ENCODE measurements around the gene SPCS1.
"Not testable (repeated sequence)": the region's sequence is repeated elsewhere in the genome, so short reads cannot be mapped to it uniquely, and the experiment has no call there.

DNA sequence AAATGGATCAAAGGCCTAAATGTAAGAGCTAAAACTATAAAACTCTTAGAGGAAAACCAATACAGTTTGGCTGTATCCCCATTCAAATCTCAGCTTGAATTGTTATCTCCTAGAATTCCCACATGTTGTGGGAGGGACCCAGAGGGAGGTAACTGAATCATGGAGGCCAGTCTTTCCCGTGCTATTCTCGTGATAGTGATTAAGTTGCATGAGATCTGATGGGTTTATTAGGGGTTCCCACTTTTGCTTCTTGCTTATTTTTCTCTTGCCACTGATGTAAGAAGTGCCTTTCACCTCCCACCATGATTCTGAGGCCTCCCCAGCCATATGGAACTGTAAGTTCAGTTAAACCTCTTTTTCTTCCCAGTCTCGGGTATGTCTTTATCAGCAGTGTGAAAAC is 29.7 kb upstream of the SPCS1 start:
- not testable (repeated sequence) for TF ChIP-seq POLR2A (IDR thresholded peaks at IDR 0.05; ENCODE audit: low read length); BHLHE40 (IDR thresholded peaks at IDR 0.05; ENCODE audit: low read depth, low read length); MAFK (IDR thresholded peaks at IDR 0.05; ENCODE audit: partially characterized antibody); CTCF (IDR thresholded peaks at IDR 0.05); JUN (IDR thresholded peaks at IDR 0.05); CHD4 (IDR thresholded peaks at IDR 0.05; ENCODE audit: borderline replicate concordance); EP300 (IDR thresholded peaks at IDR 0.05); REST (IDR thresholded peaks at IDR 0.05); CHD2 (IDR thresholded peaks at IDR 0.05; ENCODE audit: low read length, partially characterized antibody); FOSB (CRISPR knock-in tag; IDR thresholded peaks at IDR 0.05)
- TF ChIP-seq, protein P1, sequence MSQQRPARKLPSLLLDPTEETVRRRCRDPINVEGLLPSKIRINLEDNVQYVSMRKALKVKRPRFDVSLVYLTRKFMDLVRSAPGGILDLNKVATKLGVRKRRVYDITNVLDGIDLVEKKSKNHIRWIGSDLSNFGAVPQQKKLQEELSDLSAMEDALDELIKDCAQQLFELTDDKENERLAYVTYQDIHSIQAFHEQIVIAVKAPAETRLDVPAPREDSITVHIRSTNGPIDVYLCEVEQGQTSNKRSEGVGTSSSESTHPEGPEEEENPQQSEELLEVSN (IDR thresholded peaks at IDR 0.05; ENCODE audit: borderline replicate concordance, low read depth): not testable (repeated sequence)
- TF ChIP-seq, protein P2, sequence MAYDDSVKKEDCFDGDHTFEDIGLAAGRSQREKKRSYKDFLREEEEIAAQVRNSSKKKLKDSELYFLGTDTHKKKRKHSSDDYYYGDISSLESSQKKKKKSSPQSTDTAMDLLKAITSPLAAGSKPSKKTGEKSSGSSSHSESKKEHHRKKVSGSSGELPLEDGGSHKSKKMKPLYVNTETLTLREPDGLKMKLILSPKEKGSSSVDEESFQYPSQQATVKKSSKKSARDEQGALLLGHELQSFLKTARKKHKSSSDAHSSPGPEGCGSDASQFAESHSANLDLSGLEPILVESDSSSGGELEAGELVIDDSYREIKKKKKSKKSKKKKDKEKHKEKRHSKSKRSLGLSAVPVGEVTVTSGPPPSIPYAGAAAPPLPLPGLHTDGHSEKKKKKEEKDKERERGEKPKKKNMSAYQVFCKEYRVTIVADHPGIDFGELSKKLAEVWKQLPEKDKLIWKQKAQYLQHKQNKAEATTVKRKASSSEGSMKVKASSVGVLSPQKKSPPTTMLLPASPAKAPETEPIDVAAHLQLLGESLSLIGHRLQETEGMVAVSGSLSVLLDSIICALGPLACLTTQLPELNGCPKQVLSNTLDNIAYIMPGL (CRISPR knock-in tag; IDR thresholded peaks at IDR 0.05; ENCODE audit: borderline replicate concordance): not testable (repeated sequence)
